ENCODE results near the gene JAG1. TPM values are rescaled to one million over a fixed set of nuclear protein-coding genes. Genes with fewer than 3 reads are reported as not detected.

JAG1 gene
- total RNA-seq, 4 donors from 2014 or later, result 93.1 to 133 (median 112) TPM

GRCh38 chr20:10604865-10605440 is 68.8 kb downstream of the JAG1 start:
- WGBS, 2 donors, result 32 to 51% methylated on average over 2 of the region's 2 CpGs
- no peaks in the 10 kb centered on the region for H3K36me3 ChIP-seq
- DNase-seq (ENCODE audit: low spot score in 2 of 2), result no peak
- H3K4me3 ChIP-seq, result no peak overlapping the region
- H3K27ac ChIP-seq, result peak overlapping the region; percentile 37 to 86 (median 72)
- H3K9me3 ChIP-seq, result no peaks in the 10 kb centered on the region
- peaks cover 0 to 40% (median 12%) of the 10 kb centered on the region in 4 donors for H3K4me1 ChIP-seq
- H3K27me3 ChIP-seq, result no peaks in the 10 kb centered on the region
- TF ChIP-seq POLR2A (IDR thresholded peaks at IDR 0.05), result no peak

GRCh38 chr20:10603971-10604864 is 69.6 kb downstream of the JAG1 start:
- no peaks in the 10 kb centered on the region for H3K36me3 ChIP-seq
- 35% methylated on average over 8 of the region's 8 CpGs for WGBS, 2 donors
- peaks cover 0 to 33% (median 11%) of the 10 kb centered on the region in 4 donors for H3K4me1 ChIP-seq
- DNase-seq (ENCODE audit: low spot score in 2 of 2), result peak; percentile 52 to 75
- H3K4me3 ChIP-seq, result no peak overlapping the region
- TF ChIP-seq CTCF (IDR thresholded peaks at IDR 0.05) (no peak), EP300 (IDR thresholded peaks at IDR 0.05) (peak in 1 of 2 donors; percentile 96)
- H3K27me3 ChIP-seq, result no peaks in the 10 kb centered on the region
- peak overlapping the region; percentile 8 to 86 (median 70) for H3K27ac ChIP-seq
- no peaks in the 10 kb centered on the region for H3K9me3 ChIP-seq

- Histone ChIP-seq H3K27ac (peak overlapping the region; percentile 8 to 86 (median 70)), H3K9me3 (no peaks in the 10 kb centered on the region), H3K27me3 (no peaks in the 10 kb centered on the region), H3K4me3 (no peak overlapping the region), H3K4me1 (peaks cover 0 to 27% (median 11%) of the 10 kb centered on the region in 4 donors), H3K36me3 (no peaks in the 10 kb centered on the region)
- WGBS, 2 donors, result 82 to 91% methylated on average over 4 of the region's 4 CpGs
- DNase-seq (ENCODE audit: low spot score in 2 of 2), result no peak
- TF ChIP-seq POLR2A (IDR thresholded peaks at IDR 0.05), result no peak
- no peak for TF ChIP-seq EP300 (IDR thresholded peaks at IDR 0.05)
- TF ChIP-seq CTCF (IDR thresholded peaks at IDR 0.05), result no peak
Observed at GRCh38 chr20:10603378-10603777, 70.4 kb downstream of the JAG1 start.

GRCh38 chr20:10602221-10602871 is 71.5 kb downstream of the JAG1 start:
- Histone ChIP-seq H3K4me3 (no peak overlapping the region), H3K4me1 (peaks cover 0 to 27% (median 11%) of the 10 kb centered on the region in 4 donors), H3K9me3 (no peaks in the 10 kb centered on the region), H3K36me3 (no peaks in the 10 kb centered on the region), H3K27me3 (no peaks in the 10 kb centered on the region), H3K27ac (peak overlapping the region in 1 of 4 donors; percentile 2)
- TF ChIP-seq POLR2A (IDR thresholded peaks at IDR 0.05) (no peak), EP300 (IDR thresholded peaks at IDR 0.05) (no peak), CTCF (IDR thresholded peaks at IDR 0.05) (no peak)
- no peak for DNase-seq (ENCODE audit: low spot score in 2 of 2)
- WGBS, 2 donors, result 67 to 79% methylated on average over 4 of the region's 4 CpGs

GRCh38 chr20:10597637-10598036 is 76.2 kb downstream of the JAG1 start:
- H3K4me1 ChIP-seq, result peaks cover 0 to 2% (median 0%) of the 10 kb centered on the region in 4 donors
- no peak overlapping the region for H3K4me3 ChIP-seq
- H3K27ac ChIP-seq, result peak overlapping the region in 1 of 4 donors; percentile 30
- H3K27me3 ChIP-seq, result no peaks in the 10 kb centered on the region
- 39 to 98% methylated on average over 1 of the region's 1 CpG for WGBS, 2 donors
- H3K36me3 ChIP-seq, result no peaks in the 10 kb centered on the region
- H3K9me3 ChIP-seq, result no peaks in the 10 kb centered on the region
- no peak for DNase-seq (ENCODE audit: low spot score in 2 of 2)
- TF ChIP-seq CTCF (IDR thresholded peaks at IDR 0.05) (no peak), EP300 (IDR thresholded peaks at IDR 0.05) (no peak), POLR2A (IDR thresholded peaks at IDR 0.05) (no peak)
